HCT116 (cell line): Measurements from ENCODE around the gene PLA2G5. TPM values are rescaled to one million over a fixed set of nuclear protein-coding genes. Genes with fewer than 3 reads are reported as not detected.

Experiments used
- ATAC-seq: fragments of 200-7000 bp; cut with Tn5 transposase; 2 replicates; pipeline ENCODE4 v1.9.1; 2020; ENCODE audit warnings: mild to moderate bottlenecking, moderate library complexity
- BruUV-seq: library from RNA; stranded (reverse); fragments of 400-500 nt; replicated peaks from 2 replicates; lab custom pipeline; 2021; lab: Mats Ljungman, UMichigan
- CTCF ChIA-PET: fragments of 300-600 bp; sonication (Branson Sonifier 250); formaldehyde crosslinking; loops from one replicate; lab custom pipeline; 2021; ENCODE audit warnings: antibody characterized with exemption; lab: Charles Lee
- POLR2A ChIA-PET: fragments of 300-600, 350-600 bp; sonication (Branson Sonifier 250); formaldehyde crosslinking; loops from one replicate; lab custom pipeline; 2021; ENCODE audit warnings: antibody characterized with exemption; lab: Charles Lee
- RAD21 ChIA-PET, 2 experiments: fragments of 300-600 bp; sonication (Branson Sonifier 250); formaldehyde crosslinking; loops; one replicate each; lab custom pipeline; 2023; ENCODE audit warnings: low total read pairs in 2 of 2; ENCODE audit not compliant: uncharacterized antibody in 2 of 2, unreplicated experiment in 2 of 2, low non-redundant PET in 1 of 2; lab: Charles Lee
- DNase-seq: peaks from one replicate; pipeline ENCODE4 v3.0.0-alpha.2; 2010; ENCODE audit warnings: low read depth, low spot score
- H2AFZ ChIP-seq: fragments of 200-600 bp; shearing (Covaris generic), sonication (generic); 2 replicates; pipeline ENCODE4 v1.6.1; 2017; ENCODE audit warnings: low read depth, mixed run types, mixed read lengths, antibody characterized with exemption, low read length; ENCODE audit not compliant: poor library complexity, severe bottlenecking
- H3K27ac ChIP-seq: 2 replicates; pipeline ENCODE4 v1.5.1; 2012; ENCODE audit warnings: low read depth, low read length
- H3K27me3 ChIP-seq: fragments of 200-600 bp; sonication (generic); 2 replicates; pipeline ENCODE4 v1.6.1; 2016; ENCODE audit warnings: mixed run types, low read length, mixed read lengths; ENCODE audit not compliant: insufficient read depth
- H3K36me3 ChIP-seq, 2 experiments: fragments of 200-500 bp in 1 of 2; fragments of 200-600 bp in 1 of 2; sonication (Bioruptor generic) in 1 of 2; sonication (generic) in 1 of 2; 2 replicates each; pipeline versions ENCODE4 v1.5.1 to v1.6.1; 2014 to 2016; ENCODE audit warnings: low read length in 2 of 2, inconsistent platforms in 1 of 2, mixed read lengths in 1 of 2, mixed run types in 1 of 2; ENCODE audit not compliant: insufficient read depth in 2 of 2, control insufficient read depth in 1 of 2
- H3K4me1 ChIP-seq, 2 experiments: fragments of 200-600 bp in 1 of 2; sonication (generic) in 1 of 2; 2 replicates each; pipeline versions ENCODE4 v1.5.1 to v1.6.1; 2012 to 2017; ENCODE audit warnings: low read length in 2 of 2, inconsistent platforms in 1 of 2, mild to moderate bottlenecking in 1 of 2, mixed read lengths in 1 of 2, mixed run types in 1 of 2, moderate library complexity in 1 of 2; ENCODE audit not compliant: insufficient read depth in 2 of 2, control insufficient read depth in 1 of 2
- H3K4me2 ChIP-seq: fragments of 200-600 bp; sonication (generic); 2 replicates; pipeline ENCODE4 v1.6.1; 2017; ENCODE audit warnings: mixed run types, low read length, mixed read lengths
- H3K4me3 ChIP-seq, 2 experiments: fragments of 200-600 bp in 1 of 2; sonication (generic) in 1 of 2; replicated peaks in 1 of 2; 2 replicates each; pipeline ENCODE4 v1.5.1; 2011 to 2016; ENCODE audit warnings: low read length in 2 of 2, control low read depth in 1 of 2, low read depth in 1 of 2, mild to moderate bottlenecking in 1 of 2, mixed read lengths in 1 of 2, mixed run types in 1 of 2
- H3K79me2 ChIP-seq: fragments of 200-600 bp; sonication (generic); 2 replicates; pipeline ENCODE4 v1.6.1; 2017; ENCODE audit warnings: mild to moderate bottlenecking, mixed run types, low read length, moderate library complexity, mixed read lengths; ENCODE audit not compliant: insufficient read depth
- H3K9ac ChIP-seq: fragments of 200-600 bp; sonication (generic); 2 replicates; pipeline ENCODE4 v1.6.1; 2016; ENCODE audit warnings: low read length, mixed read lengths
- H3K9me2 ChIP-seq: fragments of 200-600 bp; sonication (generic), shearing (Covaris generic); 2 replicates; pipeline ENCODE4 v1.6.1; 2017; ENCODE audit warnings: mixed run types, mild to moderate bottlenecking, moderate library complexity; ENCODE audit not compliant: insufficient read depth
- H3K9me3 ChIP-seq, 2 experiments: fragments of 200-500 bp in 1 of 2; fragments of 200-600 bp in 1 of 2; sonication (Bioruptor generic) in 1 of 2; sonication (generic) in 1 of 2; 2 replicates each; pipeline ENCODE4 v1.6.1; 2014 to 2017; ENCODE audit warnings: low read length in 2 of 2, mixed read lengths in 2 of 2, inconsistent platforms in 1 of 2, low read depth in 1 of 2, mild to moderate bottlenecking in 1 of 2, mixed run types in 1 of 2, moderate library complexity in 1 of 2; ENCODE audit not compliant: control insufficient read depth in 1 of 2, insufficient read depth in 1 of 2
- H4K20me1 ChIP-seq: fragments of 200-600 bp; sonication (generic), shearing (Covaris generic); 2 replicates; pipeline ENCODE4 v1.6.1; 2017; ENCODE audit warnings: mixed run types, mild to moderate bottlenecking, moderate library complexity; ENCODE audit not compliant: insufficient read depth
- CEBPB ChIP-seq: IDR thresholded peaks from 2 replicates; pipeline ENCODE4 v1.6.1; 2012; ENCODE audit warnings: low read depth
- CTCF ChIP-seq, 3 experiments: fragments of 200-600 bp in 1 of 3; sonication (generic) in 1 of 3; IDR thresholded peaks in 2 of 3; conservative IDR thresholded peaks in 1 of 3; 2 replicates each; pipeline ENCODE4 v1.5.1; 2012 to 2017; ENCODE audit warnings: low read depth in 2 of 3, low read length in 2 of 3, antibody characterized with exemption in 1 of 3, borderline replicate concordance in 1 of 3, control low read depth in 1 of 3, mild to moderate bottlenecking in 1 of 3, mixed read lengths in 1 of 3, mixed run types in 1 of 3, moderate library complexity in 1 of 3; ENCODE audit not compliant: insufficient read depth in 1 of 3
- EGR1 ChIP-seq: IDR thresholded peaks from 2 replicates; pipeline ENCODE4 v1.6.1; 2012; ENCODE audit warnings: low read depth
- ELF1 ChIP-seq: IDR thresholded peaks from 2 replicates; pipeline ENCODE4 v1.6.1; 2012; ENCODE audit warnings: low read depth, borderline replicate concordance
- EZH2 ChIP-seq: fragments of 200-600 bp; sonication (generic); IDR thresholded peaks from 2 replicates; pipeline ENCODE4 v1.6.1; 2017; ENCODE audit warnings: antibody characterized with exemption, mixed run types
- EZH2phosphoT487 ChIP-seq: fragments of 200-600 bp; IDR thresholded peaks from 2 replicates; pipeline ENCODE4 v1.6.1; 2018; ENCODE audit warnings: antibody characterized with exemption, borderline replicate concordance
- FOSL1 ChIP-seq: IDR thresholded peaks from 2 replicates; pipeline ENCODE4 v1.6.1; 2012; ENCODE audit warnings: low read depth
- JUND ChIP-seq: IDR thresholded peaks from 2 replicates; pipeline ENCODE4 v1.6.1; 2012
- MAX ChIP-seq: IDR thresholded peaks from 2 replicates; pipeline ENCODE4 v1.6.1; 2012
- POLR2A ChIP-seq: IDR thresholded peaks from 2 replicates; pipeline ENCODE4 v1.7.0; 2011; ENCODE audit warnings: borderline replicate concordance; ENCODE audit not compliant: insufficient read depth, insufficient read length; ENCODE audit errors: extremely low read depth
- RAD21 ChIP-seq: IDR thresholded peaks from 2 replicates; pipeline ENCODE4 v1.6.1; 2012; ENCODE audit warnings: low read depth, mild to moderate bottlenecking
- REST ChIP-seq: IDR thresholded peaks from 2 replicates; pipeline ENCODE4 v1.6.1; 2012; ENCODE audit warnings: low read depth
- SIN3A ChIP-seq: IDR thresholded peaks from 2 replicates; pipeline ENCODE4 v1.6.1; 2012; ENCODE audit warnings: low read depth
- SP1 ChIP-seq: IDR thresholded peaks from 2 replicates; pipeline ENCODE4 v1.6.1; 2012; ENCODE audit warnings: low read depth
- SRF ChIP-seq: IDR thresholded peaks from 2 replicates; pipeline ENCODE4 v1.6.1; 2012; ENCODE audit warnings: low read depth
- TCF7L2 ChIP-seq: IDR thresholded peaks from 2 replicates; pipeline ENCODE4 v1.7.0; 2011; ENCODE audit warnings: borderline replicate concordance, inconsistent platforms; ENCODE audit not compliant: insufficient read depth, insufficient read length; ENCODE audit errors: extremely low read depth
- YY1 ChIP-seq: IDR thresholded peaks from 2 replicates; pipeline ENCODE4 v1.6.1; 2011; ENCODE audit warnings: low read length, low read depth, moderate library complexity, mild to moderate bottlenecking; ENCODE audit not compliant: insufficient replicate concordance; ENCODE audit errors: extremely low read depth
- ZBTB33 ChIP-seq: IDR thresholded peaks from 2 replicates; pipeline ENCODE4 v1.6.1; 2011; ENCODE audit warnings: mild to moderate bottlenecking, low read length, moderate library complexity; ENCODE audit not compliant: insufficient replicate concordance; ENCODE audit errors: extremely low read depth
- ZFX ChIP-seq: fragments of 450-650 bp; IDR thresholded peaks from 2 replicates; pipeline ENCODE4 v1.6.1; 2017
- ZNF274 ChIP-seq: fragments of 200-500 bp; sonication (Bioruptor generic); IDR thresholded peaks from 2 replicates; pipeline ENCODE4 v1.6.1; 2014; ENCODE audit warnings: mild to moderate bottlenecking, low read depth, low read length, inconsistent platforms
- intact Hi-C: fragments of 100-400 bp; cut with micrococcal nuclease; formaldehyde crosslinking; loops from 2 replicates; pipeline ENCODE4 v1.10.0; 2022
- total RNA-seq: library from RNA; stranded (reverse); gene quantifications from one replicate; pipeline ENCODE4 v1.2.1, GENCODE V29; 2021; ENCODE audit not compliant: unreplicated experiment

The PLA2G5 gene
- total RNA-seq, 1 experiment from 2014 or later, result not detected

GRCh38 chr1:20073256-20073655 is 3.3 kb downstream of the PLA2G5 start:
- Histone ChIP-seq H3K4me2 (no peak overlapping the region), H3K9me3 (no peaks in the 10 kb centered on the region), H3K9me2 (no peaks in the 10 kb centered on the region), H2AFZ (no peak overlapping the region), H3K36me3 (no peaks in the 10 kb centered on the region), H3K27ac (no peak overlapping the region), H3K4me1 (no peaks in the 10 kb centered on the region), H4K20me1 (no peaks in the 10 kb centered on the region), H3K27me3 (no peaks in the 10 kb centered on the region), H3K9ac (no peak overlapping the region), H3K79me2 (no peaks in the 10 kb centered on the region), H3K4me3 (no peak overlapping the region)
- DNase-seq (no peak), ATAC-seq (no peak)
- ChIA-PET RAD21 (no interaction called here), POLR2A (no interaction called here), CTCF (no interaction called here)
- no peak for TF ChIP-seq YY1
- no peak for TF ChIP-seq JUND
- TF ChIP-seq SIN3A, result no peak
- no peak for TF ChIP-seq MAX
- TF ChIP-seq CEBPB, result no peak
- no peak for TF ChIP-seq CTCF (IDR thresholded peaks at IDR 0.05 in 2 of 3, conservative IDR thresholded peaks at IDR 0.05 in 1 of 3; ENCODE audit: borderline replicate concordance in 1 of 3, insufficient read depth in 1 of 3, low read depth in 2 of 3, low read length in 2 of 3)
- no peak for TF ChIP-seq ZBTB33
- TF ChIP-seq EGR1, result no peak
- TF ChIP-seq SRF, result no peak
- TF ChIP-seq ZFX, result no peak
- no peak for TF ChIP-seq SP1
- no peak for TF ChIP-seq EZH2
- no peak for TF ChIP-seq FOSL1
- no peak for TF ChIP-seq REST
- TF ChIP-seq RAD21, result no peak
- no peak for TF ChIP-seq POLR2A
- no peak for TF ChIP-seq ELF1
- TF ChIP-seq TCF7L2, result no peak
- TF ChIP-seq ZNF274, result no peak
- TF ChIP-seq EZH2phosphoT487, result no peak
- intact Hi-C loops, result no loop called here
- no TSS peak for BruUV-seq
